Measurements from ENCODE around the gene PPP2R3A. TPM values are rescaled to one million over a fixed set of nuclear protein-coding genes. Genes with fewer than 3 reads are reported as not detected.
"Not testable (repeated sequence)": the region's sequence is repeated elsewhere in the genome, so short reads cannot be mapped to it uniquely, and the experiment has no call there.

PPP2R3A gene
- total RNA-seq, 2 experiments from 2014 or later = 0.07 TPM; not detected in 1

DNA sequence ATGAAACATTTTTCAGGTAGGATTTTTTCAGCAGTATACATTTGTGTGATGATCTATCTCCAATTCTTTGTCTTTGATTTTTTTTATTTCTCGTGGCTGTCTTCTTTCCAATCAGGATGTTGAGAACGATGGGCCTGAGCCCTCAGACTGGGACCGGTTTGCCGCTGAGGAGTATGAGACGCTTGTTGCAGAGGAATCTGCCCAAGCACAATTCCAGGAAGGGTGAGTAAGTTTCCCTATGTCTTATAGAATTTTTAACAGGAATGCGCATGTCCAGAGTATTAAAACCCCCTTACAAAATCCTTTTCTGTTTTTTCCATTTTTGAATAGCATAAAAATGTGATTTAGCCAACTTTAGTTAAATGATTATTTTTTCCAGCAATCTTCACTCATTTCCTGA, 140.6 kb downstream of the PPP2R3A start:
- ATAC-seq (no peak), DNase-seq (no peak)
- Mint-ChIP-seq H3K4me3 (no peak overlapping the region), H3K27ac (no peak overlapping the region), H3K4me1 (peaks cover 18% of the 10 kb centered on the region), H3K27me3 (peaks cover 6% of the 10 kb centered on the region), H3K36me3 (peaks cover 1% of the 10 kb centered on the region), H3K9me3 (ENCODE audit: low read depth) (no peaks in the 10 kb centered on the region)
- CTCF ChIA-PET = no interaction called here

DNA sequence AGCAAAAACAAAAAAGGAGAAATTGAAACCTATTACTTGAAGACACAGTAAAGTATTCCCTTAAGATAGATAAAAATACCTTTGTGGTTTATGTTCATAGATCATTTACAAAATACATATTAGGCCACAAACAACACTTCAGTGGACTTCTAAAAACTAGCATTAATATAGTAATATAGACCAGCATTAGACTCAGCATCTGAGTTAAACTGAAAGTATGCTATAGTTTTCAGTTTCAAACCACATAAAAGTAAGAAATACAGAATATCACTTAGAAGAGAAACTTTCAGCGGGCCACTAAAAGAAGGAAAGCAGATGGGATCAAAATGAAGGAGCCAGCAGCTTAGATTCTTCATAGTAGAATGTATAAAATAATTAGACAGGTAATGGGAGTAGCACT, 144.0 kb downstream of the PPP2R3A start:
- Mint-ChIP-seq H3K4me3 (no peak overlapping the region), H3K27me3 (peaks cover 4% of the 10 kb centered on the region), H3K27ac (no peak overlapping the region), H3K36me3 (peaks cover 1% of the 10 kb centered on the region), H3K9me3 (ENCODE audit: low read depth) (no peaks in the 10 kb centered on the region), H3K4me1 (peaks cover 16% of the 10 kb centered on the region)
- CTCF ChIA-PET = no interaction called here
- no peak for DNase-seq
- ATAC-seq = peak; percentile 51

- peaks cover 1% of the 10 kb centered on the region for H3K36me3 Mint-ChIP-seq
- CTCF ChIA-PET = no interaction called here
- no peak for ATAC-seq
Measured at GRCh38 chr3:136110481-136110880, 145.0 kb downstream of the PPP2R3A start.

DNA sequence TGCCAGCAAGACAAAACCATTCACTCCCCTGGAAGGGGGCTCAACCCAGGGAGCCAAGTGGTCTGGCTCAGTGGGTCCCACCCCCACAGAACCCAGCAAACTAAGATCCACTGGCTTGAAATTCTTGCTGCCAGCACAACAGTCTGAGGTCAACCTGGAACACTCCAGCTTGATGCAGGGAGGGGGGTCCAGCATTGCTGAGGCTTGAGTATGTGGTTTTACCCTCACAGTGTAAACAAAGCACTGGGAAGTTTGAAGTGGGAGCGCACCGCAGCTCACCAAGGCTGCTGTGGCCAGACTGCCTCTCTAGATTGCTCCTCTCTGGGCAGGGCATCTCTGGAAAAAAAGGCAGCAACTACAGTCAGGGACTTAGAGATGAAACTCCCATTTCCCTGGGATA, 148.9 kb downstream of the PPP2R3A start:
- H3K27me3 Mint-ChIP-seq = peaks cover 16% of the 10 kb centered on the region
- CTCF ChIA-PET = no interaction called here
- H3K9me3 Mint-ChIP-seq (ENCODE audit: low read depth) = no peaks in the 10 kb centered on the region
- no peak for DNase-seq
- H3K4me1 Mint-ChIP-seq = peaks cover 6% of the 10 kb centered on the region
- H3K4me3 Mint-ChIP-seq = no peak overlapping the region
- H3K36me3 Mint-ChIP-seq = peaks cover 4% of the 10 kb centered on the region
- ATAC-seq = no peak
- no peak overlapping the region for H3K27ac Mint-ChIP-seq

More at GRCh38 chr3:136110481-136110880, 145.0 kb downstream of the PPP2R3A start:
- H3K9me3 Mint-ChIP-seq (ENCODE audit: low read depth) = no peaks in the 10 kb centered on the region
- peaks cover 4% of the 10 kb centered on the region for H3K27me3 Mint-ChIP-seq
- no peak overlapping the region for H3K4me3 Mint-ChIP-seq
- no peak overlapping the region for H3K27ac Mint-ChIP-seq
- peaks cover 12% of the 10 kb centered on the region for H3K4me1 Mint-ChIP-seq
- DNase-seq = no peak

- peaks cover 13% of the 10 kb centered on the region for H3K27me3 Mint-ChIP-seq
- CTCF ChIA-PET; H3K4me3 Mint-ChIP-seq; ATAC-seq; H3K4me1 Mint-ChIP-seq; H3K27ac Mint-ChIP-seq; H3K9me3 Mint-ChIP-seq (ENCODE audit: low read depth); H3K36me3 Mint-ChIP-seq; DNase-seq: not testable (repeated sequence)
Measured at GRCh38 chr3:136119332-136119731, 153.8 kb downstream of the PPP2R3A start.

DNA sequence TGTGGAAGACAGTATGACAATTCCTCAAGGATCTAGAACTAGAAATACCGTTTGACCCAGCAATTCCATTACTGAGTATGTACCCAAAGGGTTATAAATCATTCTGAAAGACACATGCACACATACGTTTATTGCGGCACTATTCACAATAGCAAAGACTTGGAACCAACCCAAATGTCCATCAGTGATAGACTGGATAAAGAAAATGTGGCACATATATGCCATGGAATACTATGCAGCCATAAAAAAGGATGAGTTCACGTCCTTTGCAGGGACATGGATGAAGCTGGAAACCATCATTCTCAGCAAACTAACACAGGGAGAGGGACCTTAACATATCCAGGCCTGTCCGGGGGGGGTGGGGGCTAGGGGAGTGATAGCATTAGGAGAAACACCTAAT, 154.3 kb downstream of the PPP2R3A start:
- H3K4me3 Mint-ChIP-seq; H3K27ac Mint-ChIP-seq; ATAC-seq; H3K36me3 Mint-ChIP-seq; CTCF ChIA-PET; H3K4me1 Mint-ChIP-seq; H3K9me3 Mint-ChIP-seq (ENCODE audit: low read depth); DNase-seq: not testable (repeated sequence)
- peaks cover 13% of the 10 kb centered on the region for H3K27me3 Mint-ChIP-seq

DNA sequence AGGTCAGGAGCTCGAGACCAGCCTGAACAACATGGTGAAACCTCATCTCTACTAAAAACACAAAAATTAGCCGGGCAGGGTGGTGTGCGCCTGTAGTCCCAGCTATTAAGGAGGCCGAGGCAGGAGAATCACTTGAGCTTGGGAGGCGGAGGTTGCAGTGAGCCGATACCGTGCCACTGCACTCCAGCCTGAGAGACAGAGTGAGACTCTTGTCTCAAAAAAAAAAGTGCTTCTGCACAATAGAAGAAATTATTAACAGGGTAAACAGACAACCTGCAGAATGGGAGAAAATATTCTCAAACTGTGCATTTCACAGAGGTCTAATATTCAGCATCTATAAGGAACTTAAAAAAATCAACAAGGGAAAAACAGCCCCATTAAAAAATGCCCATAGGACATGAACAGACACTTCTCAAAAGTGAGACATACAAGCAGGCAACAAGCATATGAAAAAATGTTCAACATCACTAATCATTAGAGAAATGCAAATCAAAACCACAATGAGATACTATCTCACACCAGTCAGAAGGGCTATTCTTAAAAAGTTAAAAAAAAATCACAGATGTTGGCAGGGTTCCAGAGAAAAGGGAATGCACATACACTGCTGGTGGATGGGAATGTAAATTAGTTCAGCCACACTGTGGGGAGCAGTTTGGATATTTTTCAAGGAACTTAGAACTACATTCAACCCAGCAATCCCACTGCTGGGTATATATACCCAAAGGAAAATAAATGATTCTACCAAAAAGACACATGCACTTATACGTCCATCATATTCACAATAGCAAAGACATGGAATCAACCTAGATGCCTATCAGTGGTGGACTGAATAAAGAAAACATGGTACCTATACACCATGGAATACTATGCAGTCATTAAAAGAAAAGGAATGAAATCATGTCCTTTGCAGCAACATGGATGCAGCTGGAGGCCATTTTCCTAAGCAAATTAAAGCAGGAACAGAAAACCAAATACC, 155.1 kb downstream of the PPP2R3A start:
- H3K4me1 Mint-ChIP-seq = no peaks in the 10 kb centered on the region
- CTCF ChIA-PET = no interaction called here
- H3K4me3 Mint-ChIP-seq = no peak overlapping the region
- H3K9me3 Mint-ChIP-seq (ENCODE audit: low read depth) = no peaks in the 10 kb centered on the region
- peaks cover 2% of the 10 kb centered on the region for H3K36me3 Mint-ChIP-seq
- no peak overlapping the region for H3K27ac Mint-ChIP-seq
- DNase-seq = no peak
- no peak for ATAC-seq
- H3K27me3 Mint-ChIP-seq = peaks cover 12% of the 10 kb centered on the region

GRCh38 chr3:136122006-136122405, 156.5 kb downstream of the PPP2R3A start:
- no peaks in the 10 kb centered on the region for H3K4me1 Mint-ChIP-seq
- CTCF ChIA-PET = no interaction called here
- no peaks in the 10 kb centered on the region for H3K36me3 Mint-ChIP-seq
- H3K27ac Mint-ChIP-seq = no peak overlapping the region
- DNase-seq = no peak
- H3K9me3 Mint-ChIP-seq (ENCODE audit: low read depth) = peaks cover 3% of the 10 kb centered on the region
- H3K27me3 Mint-ChIP-seq = peaks cover 5% of the 10 kb centered on the region
- ATAC-seq = no peak
- no peak overlapping the region for H3K4me3 Mint-ChIP-seq

GRCh38 chr3:136131647-136132046, 166.1 kb downstream of the PPP2R3A start:
- H3K9me3 Mint-ChIP-seq (ENCODE audit: low read depth); H3K4me1 Mint-ChIP-seq; CTCF ChIA-PET; H3K36me3 Mint-ChIP-seq; DNase-seq; H3K4me3 Mint-ChIP-seq; H3K27ac Mint-ChIP-seq; ATAC-seq; H3K27me3 Mint-ChIP-seq: not testable (repeated sequence)

DNA sequence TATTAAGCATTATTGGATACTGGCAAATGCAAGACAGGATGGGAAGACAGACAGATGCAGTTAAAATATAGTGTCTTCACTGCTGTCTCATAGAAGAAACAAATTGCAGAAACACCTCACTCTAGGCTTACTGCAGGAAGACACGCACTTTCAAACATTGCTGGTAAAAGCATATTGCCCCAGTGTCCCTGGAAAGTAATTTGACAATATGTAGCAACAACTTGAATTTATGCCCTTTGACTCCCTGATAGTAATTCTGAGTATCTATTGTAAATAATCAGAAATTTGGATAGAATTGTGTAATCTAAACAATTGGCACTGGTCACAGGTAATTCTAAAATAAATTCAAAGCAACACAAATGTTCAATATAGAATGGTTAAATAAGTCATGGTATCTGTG, 168.6 kb downstream of the PPP2R3A start:
- Mint-ChIP-seq H3K4me3 (no peak overlapping the region), H3K27me3 (no peaks in the 10 kb centered on the region), H3K27ac (no peak overlapping the region), H3K4me1 (peaks cover 11% of the 10 kb centered on the region), H3K36me3 (no peaks in the 10 kb centered on the region), H3K9me3 (ENCODE audit: low read depth) (no peaks in the 10 kb centered on the region)
- ATAC-seq (no peak), DNase-seq (no peak)
- CTCF ChIA-PET = no interaction called here

DNA sequence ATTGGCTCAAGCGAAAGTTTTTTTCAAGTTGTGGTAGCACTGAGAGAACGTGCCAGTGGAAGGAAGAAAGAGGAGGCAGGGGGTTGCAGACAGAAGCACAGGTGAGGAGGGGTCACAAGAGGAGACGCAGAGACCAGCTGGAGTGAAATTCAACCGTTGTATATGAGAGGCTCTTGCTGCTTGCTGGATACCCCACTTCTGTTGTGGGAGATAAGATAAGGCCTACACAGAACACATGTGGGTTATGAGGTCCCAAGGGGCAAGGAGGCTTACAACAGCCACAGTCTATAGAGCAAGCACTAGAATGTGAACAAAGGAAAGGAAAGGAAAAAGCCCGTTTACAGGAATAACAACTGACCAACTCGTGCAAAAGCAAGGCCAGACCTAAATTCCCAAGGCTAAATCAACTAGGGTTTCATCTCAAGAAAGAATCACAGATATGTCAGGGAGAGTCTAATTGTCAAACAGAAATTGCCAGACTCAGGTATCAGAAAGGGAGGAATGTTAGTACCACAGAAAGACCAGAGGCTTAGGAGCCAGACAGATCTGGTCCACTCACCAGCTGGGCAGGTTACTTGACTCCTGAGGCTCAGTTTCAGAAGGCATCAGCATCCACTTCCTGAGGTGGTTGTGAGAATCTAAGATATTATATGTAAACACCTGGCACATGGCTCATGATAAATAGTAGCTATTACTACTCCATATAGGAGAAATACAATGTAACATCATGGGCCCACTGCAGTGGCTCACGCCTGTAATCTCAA, 169.7 kb downstream of the PPP2R3A start:
- CTCF ChIA-PET = interaction anchor here (1.2 to 1.5 kb wide), 2 partner anchors 116 to 617 kb away, joined by 3 to 6 read pairs; partner anchors contain the start of gene STAG1
- peaks cover 11% of the 10 kb centered on the region for H3K4me1 Mint-ChIP-seq
- no peak for ATAC-seq

GRCh38 chr3:136136454-136136853, 170.9 kb downstream of the PPP2R3A start:
- H3K36me3 Mint-ChIP-seq = peaks cover 1% of the 10 kb centered on the region
- no peak overlapping the region for H3K27ac Mint-ChIP-seq
- CTCF ChIA-PET = interaction anchor here (1.2 kb wide), 1 partner anchor 616 kb away, joined by 6 read pairs; the partner anchor contains the start of gene STAG1
- H3K4me3 Mint-ChIP-seq = no peak overlapping the region
- ATAC-seq (no peak), DNase-seq (no peak)
- H3K27me3 Mint-ChIP-seq = no peaks in the 10 kb centered on the region
- H3K4me1 Mint-ChIP-seq = peaks cover 16% of the 10 kb centered on the region
- no peaks in the 10 kb centered on the region for H3K9me3 Mint-ChIP-seq (ENCODE audit: low read depth)

More for the DNA sequence above, 169.7 kb downstream of the PPP2R3A start:
- Mint-ChIP-seq H3K36me3 (no peaks in the 10 kb centered on the region), H3K4me3 (no peak overlapping the region), H3K27ac (no peak overlapping the region), H3K9me3 (ENCODE audit: low read depth) (no peaks in the 10 kb centered on the region), H3K27me3 (no peaks in the 10 kb centered on the region)
- no peak for DNase-seq

- Mint-ChIP-seq H3K9me3 (ENCODE audit: low read depth) (no peaks in the 10 kb centered on the region), H3K27ac (no peak overlapping the region), H3K27me3 (no peaks in the 10 kb centered on the region), H3K4me3 (no peak overlapping the region), H3K36me3 (peaks cover 8% of the 10 kb centered on the region), H3K4me1 (peaks cover 14% of the 10 kb centered on the region)
- ATAC-seq (no peak), DNase-seq (no peak)
- CTCF ChIA-PET = no interaction called here
Measured at GRCh38 chr3:136141291-136141785, 175.8 kb downstream of the PPP2R3A start.
